BLaER1 treated with 17β-estradiol and CSF1 and Interleukin-3, amounts not matched to agents 10 nM and 100 nM (cell line): ENCODE results near the gene SLC16A3.

ENCODE experiments used
- H3K27ac ChIP-seq, 11 experiments: shearing (Covaris generic); formaldehyde crosslinking; 2 replicates each; pipeline ENCODE4 v1.8.1; 2022
- H3K27me3 ChIP-seq, 11 experiments: shearing (Covaris generic); formaldehyde crosslinking; 2 replicates each; pipeline ENCODE4 v1.8.1; 2022
- H3K36me3 ChIP-seq, 11 experiments: shearing (Covaris generic); formaldehyde crosslinking; 2 replicates each; pipeline ENCODE4 v1.8.1; 2022
- H3K4me1 ChIP-seq, 10 experiments: shearing (Covaris generic); formaldehyde crosslinking; 2 replicates each; pipeline ENCODE4 v1.8.1; 2022
- H3K4me2 ChIP-seq, 11 experiments: shearing (Covaris generic); formaldehyde crosslinking; 2 replicates each; pipeline ENCODE4 v1.8.1; 2022
- H3K4me3 ChIP-seq, 10 experiments: shearing (Covaris generic); formaldehyde crosslinking; 2 replicates each; pipeline ENCODE4 v1.8.1; 2022
- H3K9ac ChIP-seq, 11 experiments: shearing (Covaris generic); formaldehyde crosslinking; 2 replicates each; pipeline ENCODE4 v1.8.1; 2022
- H3K9me3 ChIP-seq, 11 experiments: shearing (Covaris generic); formaldehyde crosslinking; replicated peaks in 1 of 11; 2 replicates each; pipeline ENCODE4 v1.8.1; 2022
- H4K20me1 ChIP-seq, 11 experiments: shearing (Covaris generic); formaldehyde crosslinking; 2 replicates each; pipeline ENCODE4 v1.8.1; 2022
- Cebpa-rat ChIP-seq, 11 experiments: shearing (Covaris generic); IDR thresholded peaks; 2 replicates each; pipeline ENCODE4 v1.8.1; 2022

SLC16A3 gene

GRCh38 chr17:82229698-82230608 lies 1.1 kb downstream of the SLC16A3 start:
- Histone ChIP-seq H3K27ac (peak overlapping the region; percentile 84 to 99 (median 95)), H3K4me1 (peaks cover 50 to 81% (median 73%) of the 10 kb centered on the region in 10 experiments), H4K20me1 (peaks cover 26 to 60% (median 56%) of the 10 kb centered on the region in 11 experiments), H3K9me3 (no peaks in the 10 kb centered on the region), H3K27me3 (peaks cover 0 to 21% (median 0%) of the 10 kb centered on the region in 11 experiments; a peak in 8 of 22 replicates), H3K4me2 (peak overlapping the region; percentile 95 to 100 (median 99)), H3K36me3 (peaks cover 0 to 39% (median 0%) of the 10 kb centered on the region in 11 experiments; a peak in 9 of 22 replicates), H3K4me3 (peak overlapping the region; percentile 71 to 100 (median 96)), H3K9ac (peak overlapping the region; percentile 85 to 96 (median 90))
- TF ChIP-seq Cebpa-rat (IDR thresholded peaks at IDR 0.05) = no peak

- Histone ChIP-seq H3K4me1 (peaks cover 59 to 89% (median 81%) of the 10 kb centered on the region in 10 experiments), H3K9me3 (no peaks in the 10 kb centered on the region), H3K27ac (peak overlapping the region; percentile 84 to 99 (median 95)), H3K36me3 (peaks cover 0 to 47% (median 2%) of the 10 kb centered on the region in 11 experiments; a peak in 14 of 22 replicates), H3K4me2 (peak overlapping the region; percentile 95 to 100 (median 99)), H3K4me3 (peak overlapping the region; percentile 71 to 100 (median 96)), H3K9ac (peak overlapping the region; percentile 85 to 96 (median 90)), H4K20me1 (peaks cover 34 to 68% (median 65%) of the 10 kb centered on the region in 11 experiments), H3K27me3 (peaks cover 0 to 21% (median 0%) of the 10 kb centered on the region in 11 experiments; a peak in 8 of 22 replicates)
- TF ChIP-seq Cebpa-rat (IDR thresholded peaks at IDR 0.05) = no peak
Observed at GRCh38 chr17:82230609-82231311, 1.9 kb downstream of the SLC16A3 start.

GRCh38 chr17:82231312-82231561 lies 2.4 kb downstream of the SLC16A3 start:
- H3K9ac ChIP-seq = peak overlapping the region; percentile 85 to 96 (median 90)
- H3K4me2 ChIP-seq = peak overlapping the region; percentile 95 to 100 (median 99)
- H3K4me1 ChIP-seq = peaks cover 62 to 94% (median 85%) of the 10 kb centered on the region in 10 experiments
- H3K4me3 ChIP-seq = peak overlapping the region; percentile 71 to 100 (median 96)
- peak overlapping the region; percentile 73 to 99 (median 95) for H3K27ac ChIP-seq
- H3K36me3 ChIP-seq = peaks cover 0 to 52% (median 6%) of the 10 kb centered on the region in 11 experiments; a peak in 15 of 22 replicates
- H4K20me1 ChIP-seq = peaks cover 39 to 73% (median 69%) of the 10 kb centered on the region in 11 experiments
- peaks cover 0 to 21% (median 0%) of the 10 kb centered on the region in 11 experiments; a peak in 8 of 22 replicates for H3K27me3 ChIP-seq
- H3K9me3 ChIP-seq = no peaks in the 10 kb centered on the region
- no peak for TF ChIP-seq Cebpa-rat (IDR thresholded peaks at IDR 0.05)

- Histone ChIP-seq H3K9ac (peak overlapping the region; percentile 85 to 96 (median 90)), H3K9me3 (no peaks in the 10 kb centered on the region), H3K27ac (peak overlapping the region; percentile 73 to 99 (median 95)), H3K27me3 (peaks cover 0 to 21% (median 0%) of the 10 kb centered on the region in 11 experiments; a peak in 8 of 22 replicates), H3K4me2 (peak overlapping the region; percentile 95 to 100 (median 99)), H3K36me3 (peaks cover 0 to 57% (median 12%) of the 10 kb centered on the region in 11 experiments; a peak in 15 of 22 replicates), H4K20me1 (peaks cover 44 to 78% (median 74%) of the 10 kb centered on the region in 11 experiments), H3K4me3 (peak overlapping the region; percentile 71 to 100 (median 96)), H3K4me1 (peaks cover 62 to 95% (median 90%) of the 10 kb centered on the region in 10 experiments)
- peak in 10 of 11 experiments; percentile 23 to 93 (median 84); a peak in 15 of 22 replicates for TF ChIP-seq Cebpa-rat (IDR thresholded peaks at IDR 0.05)
Observed at GRCh38 chr17:82231562-82232321, 2.9 kb downstream of the SLC16A3 start.

- peaks cover 0 to 63% (median 18%) of the 10 kb centered on the region in 11 experiments; a peak in 18 of 22 replicates for H3K36me3 ChIP-seq
- H3K27ac ChIP-seq = peak overlapping the region in 9 of 11 experiments; percentile 84 to 99 (median 95); a peak in 17 of 22 replicates
Observed at GRCh38 chr17:82232322-82232820, 3.5 kb downstream of the SLC16A3 start.

GRCh38 chr17:82232876-82233785 lies 4.3 kb downstream of the SLC16A3 start:
- peak overlapping the region in 7 of 10 experiments; percentile 28 to 99 (median 50); a peak in 13 of 20 replicates for H3K4me3 ChIP-seq
- peak overlapping the region; percentile 34 to 74 (median 66); a peak in 20 of 22 replicates for H3K9ac ChIP-seq
- peaks cover 58 to 92% (median 88%) of the 10 kb centered on the region in 11 experiments for H4K20me1 ChIP-seq
- H3K9me3 ChIP-seq = no peaks in the 10 kb centered on the region
- H3K36me3 ChIP-seq = peaks cover 0 to 71% (median 24%) of the 10 kb centered on the region in 11 experiments; a peak in 18 of 22 replicates
- peaks cover 62 to 97% (median 91%) of the 10 kb centered on the region in 10 experiments for H3K4me1 ChIP-seq
- peak overlapping the region in 9 of 11 experiments; percentile 12 to 80 (median 69); a peak in 17 of 22 replicates for H3K27ac ChIP-seq
- peak overlapping the region; percentile 87 to 100 (median 97) for H3K4me2 ChIP-seq
- no peak for TF ChIP-seq Cebpa-rat (IDR thresholded peaks at IDR 0.05)
- H3K27me3 ChIP-seq = peaks cover 0 to 16% (median 0%) of the 10 kb centered on the region in 11 experiments; a peak in 8 of 22 replicates

More at GRCh38 chr17:82232322-82232820, 3.5 kb downstream of the SLC16A3 start:
- H3K9me3 ChIP-seq = no peaks in the 10 kb centered on the region
- H4K20me1 ChIP-seq = peaks cover 50 to 85% (median 81%) of the 10 kb centered on the region in 11 experiments
- H3K4me2 ChIP-seq = peak overlapping the region; percentile 95 to 100 (median 99)
- H3K9ac ChIP-seq = peak overlapping the region in 10 of 11 experiments; percentile 85 to 94 (median 90); a peak in 19 of 22 replicates
- peaks cover 62 to 97% (median 91%) of the 10 kb centered on the region in 10 experiments for H3K4me1 ChIP-seq
- no peak for TF ChIP-seq Cebpa-rat (IDR thresholded peaks at IDR 0.05)
- peaks cover 0 to 21% (median 0%) of the 10 kb centered on the region in 11 experiments; a peak in 8 of 22 replicates for H3K27me3 ChIP-seq
- H3K4me3 ChIP-seq = peak overlapping the region in 9 of 10 experiments; percentile 71 to 100 (median 97); a peak in 18 of 20 replicates
